ENCODE results near the gene ROS1.

The ROS1 gene

DNA sequence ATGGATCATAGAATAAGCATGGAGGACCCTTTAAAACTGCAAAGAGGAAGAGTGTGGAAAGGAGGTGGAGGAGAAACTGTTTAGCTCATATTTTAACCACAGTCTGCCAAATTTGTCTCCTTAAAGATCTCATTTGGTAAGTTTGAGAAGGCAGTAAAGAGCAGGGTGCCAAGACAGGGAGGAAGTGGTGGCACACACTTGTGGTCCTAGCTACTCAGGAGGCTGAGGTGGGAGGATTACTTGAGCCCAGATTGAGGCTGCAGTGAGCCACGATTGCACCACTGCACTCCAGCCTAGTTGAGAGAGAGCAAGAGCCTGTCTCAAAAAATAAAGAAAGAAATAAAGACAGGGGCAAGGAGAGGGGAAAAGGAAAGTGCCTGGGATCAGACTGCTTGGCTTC lies 39.9 kb upstream of the ROS1 start:
- no peak overlapping the region for H3K4me3 ChIP-seq (replicated peaks; ENCODE audit: low read depth, low read length)
- DNase-seq (ENCODE audit: extremely low read depth, low read depth) = no peak
- TF ChIP-seq, protein P1, sequence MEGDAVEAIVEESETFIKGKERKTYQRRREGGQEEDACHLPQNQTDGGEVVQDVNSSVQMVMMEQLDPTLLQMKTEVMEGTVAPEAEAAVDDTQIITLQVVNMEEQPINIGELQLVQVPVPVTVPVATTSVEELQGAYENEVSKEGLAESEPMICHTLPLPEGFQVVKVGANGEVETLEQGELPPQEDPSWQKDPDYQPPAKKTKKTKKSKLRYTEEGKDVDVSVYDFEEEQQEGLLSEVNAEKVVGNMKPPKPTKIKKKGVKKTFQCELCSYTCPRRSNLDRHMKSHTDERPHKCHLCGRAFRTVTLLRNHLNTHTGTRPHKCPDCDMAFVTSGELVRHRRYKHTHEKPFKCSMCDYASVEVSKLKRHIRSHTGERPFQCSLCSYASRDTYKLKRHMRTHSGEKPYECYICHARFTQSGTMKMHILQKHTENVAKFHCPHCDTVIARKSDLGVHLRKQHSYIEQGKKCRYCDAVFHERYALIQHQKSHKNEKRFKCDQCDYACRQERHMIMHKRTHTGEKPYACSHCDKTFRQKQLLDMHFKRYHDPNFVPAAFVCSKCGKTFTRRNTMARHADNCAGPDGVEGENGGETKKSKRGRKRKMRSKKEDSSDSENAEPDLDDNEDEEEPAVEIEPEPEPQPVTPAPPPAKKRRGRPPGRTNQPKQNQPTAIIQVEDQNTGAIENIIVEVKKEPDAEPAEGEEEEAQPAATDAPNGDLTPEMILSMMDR (IDR thresholded peaks at IDR 0.05; ENCODE audit: low read depth, low read length, missing control alignments) = no peak

DNA sequence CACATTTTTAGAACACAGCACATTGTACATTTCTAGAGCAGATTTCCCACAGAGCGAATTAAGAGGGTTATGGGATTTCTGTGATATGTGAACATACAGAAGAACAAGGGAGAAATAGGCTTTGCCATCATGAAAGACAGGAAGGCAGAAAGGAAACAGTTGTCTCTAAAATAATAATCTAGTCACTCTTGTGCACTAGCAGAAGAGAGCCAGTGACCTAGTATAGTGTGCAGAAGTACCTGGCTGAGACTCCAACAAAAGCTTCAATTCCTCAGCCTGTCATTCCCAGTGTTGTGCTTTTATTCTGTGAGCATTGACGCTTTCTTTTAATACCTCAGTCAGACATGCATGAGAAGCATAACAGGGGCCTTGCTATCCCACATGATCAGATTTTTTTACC lies 39.0 kb upstream of the ROS1 start:
- H3K4me3 ChIP-seq (replicated peaks; ENCODE audit: low read depth, low read length) = no peak overlapping the region
- TF ChIP-seq, protein P1 (IDR thresholded peaks at IDR 0.05; ENCODE audit: low read depth, low read length, missing control alignments) = no peak
- DNase-seq (ENCODE audit: extremely low read depth, low read depth) = no peak

DNA sequence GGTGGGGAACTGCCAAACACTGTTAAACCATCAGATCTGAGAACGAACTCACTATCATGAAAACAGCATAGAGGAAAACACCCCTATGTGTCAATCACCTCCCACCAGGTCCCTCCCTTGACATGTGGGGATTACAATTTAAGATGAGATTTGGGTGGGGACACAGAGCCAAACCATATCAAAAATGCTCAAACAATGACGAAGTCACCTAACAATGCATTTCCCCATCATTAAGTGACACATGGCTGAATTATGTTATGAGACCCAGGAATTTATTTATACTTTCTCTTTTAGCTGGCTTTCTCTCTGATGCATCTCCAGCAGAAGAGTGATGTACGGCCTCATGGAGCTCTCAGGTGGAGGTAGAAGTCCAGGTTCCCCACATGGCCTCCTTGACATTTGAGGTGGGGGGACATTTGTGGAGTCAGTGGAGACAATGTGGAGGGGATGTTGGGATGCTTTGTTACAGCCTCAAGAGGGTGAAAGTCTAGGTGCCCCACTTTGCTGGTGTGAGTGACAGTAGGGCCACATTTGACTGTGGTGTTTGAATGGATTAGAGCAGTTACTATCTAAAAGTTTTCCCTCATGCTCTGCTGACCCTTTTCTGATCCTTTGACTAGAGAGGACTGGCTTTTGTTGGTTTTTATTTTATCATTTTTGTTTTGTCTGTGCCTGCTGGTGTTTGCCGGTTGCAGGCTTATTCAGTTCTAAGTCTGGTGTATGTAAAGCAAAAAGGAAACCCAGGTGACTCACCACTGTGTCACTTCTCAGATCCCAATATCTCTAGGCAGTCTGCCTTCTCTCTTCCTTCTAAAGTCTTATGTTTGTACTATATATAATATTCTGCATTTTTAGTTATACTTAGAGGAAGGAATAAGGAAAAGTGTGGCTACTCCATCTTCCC lies 38.3 kb upstream of the ROS1 start:
- DNase-seq (ENCODE audit: extremely low read depth, low read depth) = no peak
- TF ChIP-seq, protein P1 (IDR thresholded peaks at IDR 0.05; ENCODE audit: low read depth, low read length, missing control alignments) = no peak
- H3K4me3 ChIP-seq (replicated peaks; ENCODE audit: low read depth, low read length) = no peak overlapping the region

DNA sequence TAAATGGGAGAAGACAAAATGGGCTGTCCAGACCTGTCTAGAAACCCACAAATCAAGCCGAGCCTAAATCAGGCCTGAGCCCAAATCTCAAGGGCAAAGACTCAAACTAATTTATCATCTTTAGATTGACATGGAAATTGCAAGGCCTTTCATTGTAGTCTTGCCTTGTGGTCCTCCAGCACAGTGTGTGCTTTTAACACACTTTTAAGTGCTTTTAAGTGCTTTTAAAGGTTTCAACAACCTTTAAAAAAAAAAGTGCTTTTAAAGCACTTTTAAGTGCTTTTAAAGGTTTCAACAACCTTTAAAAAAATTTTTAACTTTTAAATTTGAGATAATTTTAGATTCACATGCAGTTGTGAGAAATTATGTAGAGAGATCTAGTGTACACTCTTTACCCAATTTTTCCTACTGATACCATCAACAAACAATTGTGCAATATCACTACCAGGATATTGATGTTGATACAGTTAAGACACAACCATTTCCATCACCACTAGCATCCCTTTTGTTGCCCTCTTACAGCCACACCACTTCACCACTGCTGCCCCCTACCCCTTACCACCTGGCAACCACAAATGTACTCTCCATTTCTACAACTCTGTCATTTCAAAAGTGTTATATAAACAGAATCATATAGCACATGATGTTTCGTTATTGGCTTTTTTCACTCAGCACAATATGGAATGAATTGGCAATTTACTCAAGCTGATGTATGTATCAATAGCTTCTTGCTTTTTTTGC lies 33.6 kb upstream of the ROS1 start:
- no peak overlapping the region for H3K4me3 ChIP-seq (replicated peaks; ENCODE audit: low read depth, low read length)
- TF ChIP-seq, protein P1 (IDR thresholded peaks at IDR 0.05; ENCODE audit: low read depth, low read length, missing control alignments) = no peak
- DNase-seq (ENCODE audit: extremely low read depth, low read depth) = no peak

DNA sequence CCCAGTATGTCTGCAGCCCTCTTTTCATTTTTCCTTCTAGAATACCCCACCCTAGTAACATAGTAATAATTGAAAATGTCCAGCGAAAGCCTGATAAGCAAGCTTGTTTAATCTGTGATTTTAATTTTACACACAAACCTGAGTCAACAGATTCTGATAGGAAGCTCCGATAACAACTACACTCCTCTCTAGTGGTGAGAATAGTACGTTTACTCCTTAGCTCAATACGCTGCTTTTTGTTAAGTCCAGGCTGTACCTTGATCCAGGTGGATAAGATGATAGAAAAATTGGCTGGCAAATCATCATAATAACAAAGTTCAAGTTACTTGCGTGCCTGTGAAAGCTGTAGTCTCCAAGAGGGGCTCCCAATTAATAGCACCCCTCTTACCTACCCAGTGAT lies 31.3 kb upstream of the ROS1 start:
- TF ChIP-seq, protein P1 (IDR thresholded peaks at IDR 0.05; ENCODE audit: low read depth, low read length, missing control alignments) = no peak
- no peak overlapping the region for H3K4me3 ChIP-seq (replicated peaks; ENCODE audit: low read depth, low read length)
- DNase-seq (ENCODE audit: extremely low read depth, low read depth) = no peak

DNA sequence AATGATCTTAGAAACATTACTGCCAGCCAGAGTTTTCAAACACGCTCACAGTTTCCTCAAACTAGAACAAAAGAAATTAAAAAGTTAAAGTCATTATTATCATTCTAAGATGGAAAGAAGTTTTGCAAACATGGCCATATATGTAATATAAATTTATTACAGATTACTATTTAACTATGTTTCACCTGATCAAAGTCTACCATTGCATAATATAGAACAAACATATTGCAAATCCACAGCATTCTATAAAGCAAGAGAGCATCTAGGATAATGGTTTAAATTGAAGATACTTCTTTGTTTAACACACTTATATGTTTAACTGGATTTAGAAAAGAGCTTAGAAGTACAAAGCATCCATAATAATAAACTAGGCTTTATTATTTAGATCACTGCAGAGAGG lies 30.5 kb upstream of the ROS1 start:
- H3K4me3 ChIP-seq (replicated peaks; ENCODE audit: low read depth, low read length) = no peak overlapping the region
- no peak for DNase-seq (ENCODE audit: extremely low read depth, low read depth)
- TF ChIP-seq, protein P1 (IDR thresholded peaks at IDR 0.05; ENCODE audit: low read depth, low read length, missing control alignments) = no peak

Data from HFF-Myc (cell line).